ENCODE data around the gene SLC38A10. TPM values are rescaled to one million over a fixed set of nuclear protein-coding genes. Genes with fewer than 3 reads are reported as not detected.
A peak's percentile ranks its signal among the peaks of the same experiment; 100 is the strongest.

SLC38A10 gene
- total RNA-seq, 1 donor from 2014 or later, result 116 TPM

DNA sequence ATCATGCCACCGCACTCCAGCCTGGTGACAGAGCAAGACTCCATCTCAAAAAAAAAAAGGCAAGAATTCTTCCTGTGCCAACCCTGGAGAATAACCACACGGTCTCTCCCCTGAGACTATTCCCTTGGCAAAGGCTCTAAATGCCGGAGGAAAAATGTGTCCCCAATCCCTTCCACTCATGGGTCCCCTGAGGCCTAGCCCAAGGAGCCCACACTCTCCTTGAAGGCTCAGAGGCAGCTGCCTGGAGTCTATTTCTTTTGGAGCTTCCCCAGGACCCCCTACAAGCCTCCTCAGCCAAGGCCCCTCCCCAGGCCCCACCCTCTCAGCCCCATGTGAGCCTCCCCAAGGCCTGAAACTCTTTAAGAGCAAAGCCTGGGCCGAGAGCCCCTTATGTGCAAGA is 88.9 kb downstream of the SLC38A10 start:
- Mint-ChIP-seq H3K4me1 (ENCODE audit: low read depth) (peaks cover 16% of the 10 kb centered on the region), H3K4me3 (ENCODE audit: unreplicated experiment) (no peak overlapping the region), H3K9me3 (ENCODE audit: low read depth) (no peaks in the 10 kb centered on the region), H3K36me3 (ENCODE audit: low read depth) (no peaks in the 10 kb centered on the region), H3K27ac (ENCODE audit: unreplicated experiment) (peak overlapping the region; percentile 22), H3K27me3 (ENCODE audit: low read depth) (no peaks in the 10 kb centered on the region)
- DNase-seq (ENCODE audit: low spot score), result no peak
- TF ChIP-seq, protein P1, sequence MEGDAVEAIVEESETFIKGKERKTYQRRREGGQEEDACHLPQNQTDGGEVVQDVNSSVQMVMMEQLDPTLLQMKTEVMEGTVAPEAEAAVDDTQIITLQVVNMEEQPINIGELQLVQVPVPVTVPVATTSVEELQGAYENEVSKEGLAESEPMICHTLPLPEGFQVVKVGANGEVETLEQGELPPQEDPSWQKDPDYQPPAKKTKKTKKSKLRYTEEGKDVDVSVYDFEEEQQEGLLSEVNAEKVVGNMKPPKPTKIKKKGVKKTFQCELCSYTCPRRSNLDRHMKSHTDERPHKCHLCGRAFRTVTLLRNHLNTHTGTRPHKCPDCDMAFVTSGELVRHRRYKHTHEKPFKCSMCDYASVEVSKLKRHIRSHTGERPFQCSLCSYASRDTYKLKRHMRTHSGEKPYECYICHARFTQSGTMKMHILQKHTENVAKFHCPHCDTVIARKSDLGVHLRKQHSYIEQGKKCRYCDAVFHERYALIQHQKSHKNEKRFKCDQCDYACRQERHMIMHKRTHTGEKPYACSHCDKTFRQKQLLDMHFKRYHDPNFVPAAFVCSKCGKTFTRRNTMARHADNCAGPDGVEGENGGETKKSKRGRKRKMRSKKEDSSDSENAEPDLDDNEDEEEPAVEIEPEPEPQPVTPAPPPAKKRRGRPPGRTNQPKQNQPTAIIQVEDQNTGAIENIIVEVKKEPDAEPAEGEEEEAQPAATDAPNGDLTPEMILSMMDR (IDR thresholded peaks at IDR 0.05), result no peak

GRCh38 chr17:81204578-81204977 is 90.5 kb downstream of the SLC38A10 start:
- H3K9me3 Mint-ChIP-seq (ENCODE audit: low read depth), result no peaks in the 10 kb centered on the region
- H3K27ac Mint-ChIP-seq (ENCODE audit: unreplicated experiment), result no peak overlapping the region
- peaks cover 7% of the 10 kb centered on the region for H3K4me1 Mint-ChIP-seq (ENCODE audit: low read depth)
- H3K36me3 Mint-ChIP-seq (ENCODE audit: low read depth), result no peaks in the 10 kb centered on the region
- no peak overlapping the region for H3K4me3 Mint-ChIP-seq (ENCODE audit: unreplicated experiment)
- no peaks in the 10 kb centered on the region for H3K27me3 Mint-ChIP-seq (ENCODE audit: low read depth)
- no peak for DNase-seq (ENCODE audit: low spot score)
- TF ChIP-seq, protein P1 (IDR thresholded peaks at IDR 0.05), result no peak

DNA sequence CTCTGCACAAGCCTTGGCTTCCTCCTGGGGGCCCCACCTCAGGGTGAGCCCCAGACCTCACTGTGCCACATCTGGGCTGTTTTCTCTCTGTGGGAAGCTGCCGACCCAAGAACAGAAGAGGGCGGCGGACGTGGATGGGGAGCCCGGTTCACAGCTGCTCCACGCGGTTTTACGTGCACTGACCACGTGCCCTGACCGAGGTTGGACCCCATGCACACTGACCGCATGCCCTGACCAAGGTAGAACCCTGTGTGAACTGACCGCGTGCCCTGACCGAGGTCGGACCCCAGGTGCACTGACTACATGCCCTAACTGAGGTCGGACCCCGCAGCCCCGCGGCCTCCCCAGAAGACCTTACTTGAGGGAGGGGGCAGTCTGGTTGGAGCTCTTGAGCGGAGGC is 92.0 kb downstream of the SLC38A10 start:
- H3K36me3 Mint-ChIP-seq (ENCODE audit: low read depth), result no peaks in the 10 kb centered on the region
- no peaks in the 10 kb centered on the region for H3K27me3 Mint-ChIP-seq (ENCODE audit: low read depth)
- peak; percentile 89 for DNase-seq (ENCODE audit: low spot score)
- H3K9me3 Mint-ChIP-seq (ENCODE audit: low read depth), result no peaks in the 10 kb centered on the region
- no peak overlapping the region for H3K27ac Mint-ChIP-seq (ENCODE audit: unreplicated experiment)
- peaks cover 7% of the 10 kb centered on the region for H3K4me1 Mint-ChIP-seq (ENCODE audit: low read depth)
- TF ChIP-seq, protein P1 (IDR thresholded peaks at IDR 0.05), result no peak
- no peak overlapping the region for H3K4me3 Mint-ChIP-seq (ENCODE audit: unreplicated experiment)

- DNase-seq (ENCODE audit: low spot score), result no peak
- Mint-ChIP-seq H3K4me3 (ENCODE audit: unreplicated experiment) (no peak overlapping the region), H3K4me1 (ENCODE audit: low read depth) (peaks cover 7% of the 10 kb centered on the region), H3K36me3 (ENCODE audit: low read depth) (peaks cover 2% of the 10 kb centered on the region), H3K27me3 (ENCODE audit: low read depth) (no peaks in the 10 kb centered on the region), H3K9me3 (ENCODE audit: low read depth) (no peaks in the 10 kb centered on the region), H3K27ac (ENCODE audit: unreplicated experiment) (no peak overlapping the region)
- TF ChIP-seq, protein P1 (IDR thresholded peaks at IDR 0.05), result no peak
Observed at GRCh38 chr17:81202318-81202717, 92.8 kb downstream of the SLC38A10 start.

DNA sequence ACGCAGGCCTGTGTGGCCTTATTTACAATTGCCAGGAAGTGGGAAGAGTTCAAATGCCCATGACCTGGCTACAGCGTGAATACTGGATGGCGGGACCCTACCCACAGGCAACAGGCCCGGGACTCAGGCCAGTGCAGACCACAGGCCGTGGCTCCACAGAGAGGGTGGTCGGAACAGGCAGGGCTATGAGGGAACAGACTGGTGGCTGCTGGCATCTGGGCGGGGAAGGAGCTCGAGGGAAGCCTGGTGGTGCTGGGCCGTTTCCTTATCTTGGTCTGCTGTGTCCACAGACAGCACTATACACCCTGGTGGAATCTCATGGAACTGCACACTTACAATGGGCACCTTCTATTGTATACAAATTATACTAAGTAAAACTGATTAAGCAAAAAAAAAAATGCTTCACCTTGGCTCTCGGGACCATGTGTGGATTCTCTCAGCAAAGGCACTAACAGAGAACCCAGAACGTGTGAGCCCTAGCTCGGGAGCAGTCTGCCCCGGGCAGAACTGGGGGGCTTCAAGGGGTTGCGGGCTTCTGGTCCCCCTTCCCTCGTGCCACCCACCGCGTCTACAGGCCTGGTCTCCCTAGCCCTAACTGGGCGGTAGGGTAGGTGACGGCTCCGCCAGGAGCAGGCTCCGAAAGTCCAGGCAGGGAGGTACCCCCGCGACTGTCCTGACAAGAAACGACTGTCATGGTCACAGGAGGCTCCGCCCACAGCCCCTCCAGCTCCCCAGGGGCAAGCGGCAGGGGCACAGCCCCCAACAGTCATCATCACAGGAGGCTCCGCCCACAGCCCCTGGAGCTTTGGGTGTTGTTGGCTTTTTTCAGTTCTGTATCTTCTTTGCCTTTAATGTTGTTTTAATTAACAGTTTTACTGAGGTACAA is 94.2 kb downstream of the SLC38A10 start:
- H3K4me3 Mint-ChIP-seq (ENCODE audit: unreplicated experiment), result no peak overlapping the region
- TF ChIP-seq, protein P1 (IDR thresholded peaks at IDR 0.05), result peak; percentile 79
- peaks cover 2% of the 10 kb centered on the region for H3K36me3 Mint-ChIP-seq (ENCODE audit: low read depth)
- no peak overlapping the region for H3K27ac Mint-ChIP-seq (ENCODE audit: unreplicated experiment)
- H3K27me3 Mint-ChIP-seq (ENCODE audit: low read depth), result no peaks in the 10 kb centered on the region
- no peak for DNase-seq (ENCODE audit: low spot score)
- H3K9me3 Mint-ChIP-seq (ENCODE audit: low read depth), result no peaks in the 10 kb centered on the region
- peaks cover under 1% of the 10 kb centered on the region for H3K4me1 Mint-ChIP-seq (ENCODE audit: low read depth)
